ENCODE data around the gene INAVA.
"Not testable (repeated sequence)": the region's sequence is repeated elsewhere in the genome, so short reads cannot be mapped to it uniquely, and the experiment has no call there.

INAVA gene

DNA sequence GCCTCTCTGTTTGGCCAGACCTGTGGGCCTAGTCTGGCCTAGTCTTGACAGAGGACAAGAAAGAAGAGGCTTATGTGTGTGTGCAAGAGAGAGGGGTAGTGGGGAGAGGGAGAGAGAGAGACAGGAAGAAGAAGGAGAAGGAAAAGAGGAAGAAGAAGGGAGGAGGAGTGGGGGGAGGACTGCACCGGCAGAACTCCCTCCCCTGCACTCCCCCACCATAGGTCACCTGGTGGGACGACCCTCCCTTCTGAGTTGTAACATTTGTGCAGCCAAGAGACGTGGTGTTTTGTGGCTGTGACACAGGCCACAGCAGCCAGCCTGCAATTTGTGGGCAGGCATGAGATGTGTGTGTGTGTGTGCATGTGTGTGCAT lies 4.3 kb downstream of the INAVA start:
- DNase-seq (ENCODE audit: low read depth), result no peak

DNA sequence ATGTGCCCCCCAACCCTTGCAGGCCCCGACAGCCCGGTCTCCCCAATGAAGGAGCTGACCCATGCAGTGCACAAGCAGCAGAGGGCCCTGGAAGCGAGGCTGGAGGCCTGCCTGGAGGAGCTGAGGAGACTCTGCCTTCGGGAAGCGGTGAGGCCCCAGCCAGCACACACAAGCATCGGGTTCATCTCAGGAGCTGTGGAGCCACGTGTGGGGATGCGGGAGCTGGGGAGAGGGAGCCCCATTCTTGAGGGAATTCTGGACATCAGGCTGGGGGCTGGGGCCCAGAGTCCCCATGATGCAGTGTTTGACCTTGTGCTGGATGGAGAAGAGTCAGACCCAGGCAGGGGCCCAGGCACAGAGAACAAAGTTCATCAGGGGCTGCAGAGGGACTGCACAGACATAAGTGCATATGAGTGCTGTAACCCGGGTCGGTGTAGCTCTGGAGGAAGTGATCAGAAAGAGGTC lies 4.8 kb downstream of the INAVA start:
- no peak for DNase-seq (ENCODE audit: low read depth)

DNA sequence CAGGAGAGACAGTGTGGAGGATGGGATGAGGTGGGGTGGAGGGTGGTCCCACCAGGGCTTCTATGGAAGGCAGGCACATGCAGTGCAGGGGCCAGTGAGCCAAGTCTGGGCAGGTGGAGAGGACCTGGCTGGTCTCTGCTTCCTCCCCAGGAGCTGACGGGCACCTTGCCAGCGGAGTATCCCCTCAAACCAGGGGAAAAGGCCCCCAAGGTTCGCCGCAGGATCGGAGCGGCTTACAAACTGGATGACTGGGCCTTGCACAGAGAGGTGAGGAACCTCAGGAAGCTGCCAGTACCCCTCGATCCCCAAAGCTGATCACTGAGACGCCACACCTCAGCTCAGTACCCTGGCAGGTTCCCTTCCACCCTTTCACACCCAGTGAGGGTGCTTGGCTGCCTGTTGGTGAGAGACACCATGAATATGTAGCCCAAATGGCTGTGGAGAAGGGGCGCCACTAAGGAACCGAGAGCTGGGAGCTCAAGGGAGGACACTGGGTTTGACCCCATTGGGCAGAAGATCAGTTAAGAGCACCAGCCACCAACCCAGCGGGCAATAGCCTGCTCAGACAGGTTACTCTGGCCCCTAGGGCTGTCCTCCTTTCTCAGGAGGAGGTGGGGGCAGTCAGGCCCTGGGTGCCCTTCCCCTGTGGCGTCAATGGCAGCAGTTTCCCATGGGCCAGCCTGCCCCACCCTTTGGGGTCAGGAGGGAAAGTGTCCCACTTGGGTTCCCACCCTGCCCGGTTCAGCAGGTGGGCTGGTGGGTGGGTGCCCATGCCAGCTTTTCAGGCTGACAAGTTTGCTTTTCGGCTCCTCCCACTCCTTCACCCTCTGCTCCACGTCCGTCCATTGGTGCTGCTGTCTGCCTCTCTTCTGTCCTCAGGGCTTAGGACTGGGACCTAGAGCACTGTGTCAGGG lies 5.5 kb downstream of the INAVA start:
- no peak for DNase-seq (ENCODE audit: low read depth)

DNA sequence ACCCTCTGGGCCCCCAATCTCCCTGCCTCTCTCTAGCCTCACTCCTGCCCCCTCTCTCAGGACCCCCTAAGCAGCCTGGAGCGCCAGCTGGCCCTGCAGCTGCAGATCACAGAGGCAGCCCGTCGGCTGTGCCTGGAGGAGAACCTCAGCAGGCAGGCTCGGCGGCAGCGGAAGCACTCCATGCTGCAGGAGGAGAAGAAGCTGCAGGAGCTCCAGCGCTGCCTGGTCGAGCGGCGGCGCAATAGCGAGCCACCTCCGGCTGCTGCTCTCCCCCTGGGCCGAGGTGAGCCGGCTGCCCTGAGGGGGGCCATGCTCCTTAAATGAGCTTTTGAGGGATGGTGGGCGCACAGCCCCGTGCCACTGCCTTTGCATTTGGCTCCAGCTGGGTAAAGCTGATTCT lies 6.2 kb downstream of the INAVA start:
- DNase-seq (ENCODE audit: low read depth), result no peak

DNA sequence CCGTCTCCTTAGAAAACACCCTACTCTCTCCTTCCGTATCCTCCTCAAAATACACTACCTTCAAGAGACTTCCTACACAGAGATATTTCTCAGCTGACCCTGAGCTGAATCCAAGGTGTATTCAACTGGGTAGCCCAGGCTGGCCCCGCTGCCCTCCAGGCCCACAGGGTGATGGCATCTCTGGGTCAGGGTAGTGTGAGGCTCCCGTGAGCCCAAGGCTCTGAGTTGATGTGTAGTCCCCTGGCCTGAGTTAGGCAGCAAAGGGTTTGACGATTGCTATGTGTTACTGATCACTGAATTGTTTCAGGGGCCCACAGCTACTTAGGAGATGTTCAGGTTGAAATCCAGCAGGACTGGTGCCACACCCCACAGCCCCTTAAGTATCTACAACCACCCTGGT lies 6.7 kb downstream of the INAVA start:
- DNase-seq (ENCODE audit: low read depth), result no peak

DNA sequence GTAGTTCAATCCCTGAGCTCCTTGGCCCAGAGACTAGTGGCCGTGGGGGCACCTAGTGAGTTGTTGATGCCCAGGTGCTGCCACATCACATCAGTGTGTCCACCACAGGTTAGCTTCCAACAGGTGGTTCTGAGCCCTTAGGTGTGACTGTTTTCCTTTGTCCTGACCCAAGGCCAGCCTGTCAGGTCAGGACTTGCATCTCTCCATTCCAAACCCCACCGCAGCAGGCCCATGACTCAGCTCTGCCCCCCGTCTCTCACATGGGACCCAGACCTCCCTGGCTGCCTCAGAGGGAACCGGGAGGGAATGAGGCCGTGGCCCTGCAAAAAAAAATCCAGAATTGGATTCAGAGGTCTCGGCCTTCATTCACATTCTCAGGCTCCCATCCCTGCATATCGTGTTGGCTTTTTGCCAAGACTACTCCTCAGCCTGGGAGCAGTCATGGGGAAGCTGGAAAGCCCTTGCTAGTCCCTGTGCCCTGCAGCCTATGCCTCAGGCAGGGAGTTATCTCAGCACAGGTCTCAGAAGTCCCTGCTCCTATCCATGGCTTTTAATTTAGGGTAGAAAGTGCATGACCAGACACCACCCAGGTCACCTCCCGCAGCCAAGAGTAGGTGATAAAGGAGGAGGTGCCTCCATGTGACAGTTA lies 7.2 kb downstream of the INAVA start:
- no peak for DNase-seq (ENCODE audit: low read depth)

DNA sequence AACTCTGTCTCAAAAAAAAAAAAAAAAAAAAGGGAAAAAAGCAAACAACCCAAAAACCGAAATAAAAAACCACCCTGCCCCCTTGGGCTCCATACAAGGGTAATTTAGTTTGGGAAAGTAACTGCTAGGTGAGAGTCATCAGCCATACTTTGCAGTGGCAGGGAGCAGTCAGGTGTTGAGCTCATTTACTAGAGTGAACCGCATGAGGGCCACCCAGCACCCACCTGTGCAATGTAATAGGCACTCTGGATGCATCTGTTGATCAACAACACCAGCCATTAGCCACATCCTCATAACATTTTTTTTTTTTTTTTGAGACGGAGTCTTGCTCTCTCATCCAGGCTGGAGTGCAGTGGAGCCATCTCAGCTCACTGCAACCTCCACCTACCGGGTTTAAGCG lies 9.1 kb downstream of the INAVA start:
- no peak for DNase-seq (ENCODE audit: low read depth)

DNA sequence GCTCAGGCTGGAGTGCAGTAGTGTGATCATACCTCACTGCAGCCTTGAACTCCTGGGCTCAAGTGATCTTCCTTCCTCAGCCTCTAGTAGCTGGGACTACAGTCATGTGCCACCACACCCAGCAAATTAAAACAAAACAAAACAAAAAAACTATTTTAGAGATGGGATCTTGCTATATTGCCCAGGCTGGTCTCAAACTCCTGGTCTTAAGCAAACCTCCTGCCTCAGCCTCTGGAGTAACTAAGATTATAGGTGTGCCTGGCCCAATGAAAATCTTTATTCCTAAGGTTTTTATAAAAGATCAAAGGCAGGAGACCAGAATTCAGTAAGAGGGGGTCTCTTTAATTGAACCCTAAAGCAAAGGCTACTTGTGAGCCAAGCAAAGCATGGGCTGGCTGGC lies 10.1 kb downstream of the INAVA start:
- DNase-seq (ENCODE audit: low read depth), result no peak

DNA sequence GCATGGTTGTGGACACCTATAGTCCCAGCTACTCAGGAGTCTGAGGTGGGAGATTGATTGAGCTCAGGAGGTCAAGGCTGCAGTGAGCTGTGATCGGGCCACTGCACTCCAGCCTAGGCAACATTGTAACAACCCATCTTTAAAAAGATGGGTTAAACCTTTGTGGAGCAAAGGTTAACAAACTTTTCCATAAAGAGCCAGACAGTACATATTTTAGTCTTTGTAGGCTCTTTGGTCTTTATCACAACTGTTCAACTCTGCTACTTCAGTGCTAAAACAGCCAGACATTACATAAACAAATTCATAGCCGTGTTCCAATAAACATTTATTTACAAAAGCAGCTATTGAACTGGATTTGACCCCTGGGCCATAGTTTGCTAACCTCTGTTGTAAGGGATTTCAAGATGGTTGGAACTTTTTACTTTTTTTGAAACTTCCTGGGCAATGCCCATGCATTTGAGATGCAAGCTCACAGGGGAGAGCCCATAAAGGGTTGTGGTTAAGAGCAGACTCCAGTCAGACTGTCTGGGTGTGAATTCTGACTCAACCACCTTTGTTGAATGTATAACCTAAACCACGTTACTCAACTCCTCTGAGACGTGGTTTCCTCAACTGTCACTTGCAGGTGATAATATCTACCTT lies 10.8 kb downstream of the INAVA start:
- DNase-seq (ENCODE audit: low read depth), result no peak

DNA sequence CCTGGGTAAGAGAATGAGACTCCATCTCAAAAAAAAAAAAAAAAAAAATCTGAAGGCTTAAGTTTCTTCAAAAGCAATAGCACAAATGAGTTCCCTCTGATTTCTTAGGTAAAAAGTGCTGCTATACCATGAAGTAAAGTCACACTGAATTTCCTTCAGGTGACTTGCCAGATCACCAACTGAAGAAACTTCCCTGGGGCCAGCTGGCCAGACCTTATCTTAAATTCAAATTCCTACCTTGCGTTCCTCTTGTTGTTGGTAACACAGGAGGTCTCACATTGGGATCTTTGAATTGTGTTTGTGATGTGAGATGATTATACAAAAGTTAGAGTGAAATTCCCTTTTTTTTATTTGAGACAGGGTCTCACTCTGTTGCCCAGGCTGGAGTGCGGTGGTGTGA lies 11.8 kb downstream of the INAVA start:
- no peak for DNase-seq (ENCODE audit: low read depth)

DNA sequence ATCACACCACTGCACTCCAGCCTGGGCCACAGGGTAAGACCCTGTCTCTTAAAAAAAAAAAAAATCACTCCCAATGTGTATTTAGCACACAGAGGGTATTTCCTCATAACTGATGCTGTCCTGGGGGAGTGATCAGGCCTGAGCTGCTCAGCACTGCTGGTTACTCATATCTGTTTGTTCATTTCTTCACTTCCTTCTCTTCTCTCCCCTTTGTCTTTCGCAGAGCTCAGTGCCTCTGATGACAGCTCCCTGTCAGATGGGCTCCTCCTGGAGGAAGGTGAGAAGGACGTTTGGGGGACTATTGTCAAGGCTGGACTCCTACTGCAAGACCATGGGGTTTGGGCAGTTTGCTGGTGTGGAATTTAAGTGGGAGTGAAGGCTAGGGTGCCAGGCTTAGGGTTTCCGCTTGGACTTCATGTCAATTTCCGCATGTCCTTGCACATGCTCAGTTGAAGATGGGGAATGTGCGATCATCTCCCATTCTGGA lies 13.0 kb downstream of the INAVA start:
- DNase-seq (ENCODE audit: low read depth), result no peak

DNA sequence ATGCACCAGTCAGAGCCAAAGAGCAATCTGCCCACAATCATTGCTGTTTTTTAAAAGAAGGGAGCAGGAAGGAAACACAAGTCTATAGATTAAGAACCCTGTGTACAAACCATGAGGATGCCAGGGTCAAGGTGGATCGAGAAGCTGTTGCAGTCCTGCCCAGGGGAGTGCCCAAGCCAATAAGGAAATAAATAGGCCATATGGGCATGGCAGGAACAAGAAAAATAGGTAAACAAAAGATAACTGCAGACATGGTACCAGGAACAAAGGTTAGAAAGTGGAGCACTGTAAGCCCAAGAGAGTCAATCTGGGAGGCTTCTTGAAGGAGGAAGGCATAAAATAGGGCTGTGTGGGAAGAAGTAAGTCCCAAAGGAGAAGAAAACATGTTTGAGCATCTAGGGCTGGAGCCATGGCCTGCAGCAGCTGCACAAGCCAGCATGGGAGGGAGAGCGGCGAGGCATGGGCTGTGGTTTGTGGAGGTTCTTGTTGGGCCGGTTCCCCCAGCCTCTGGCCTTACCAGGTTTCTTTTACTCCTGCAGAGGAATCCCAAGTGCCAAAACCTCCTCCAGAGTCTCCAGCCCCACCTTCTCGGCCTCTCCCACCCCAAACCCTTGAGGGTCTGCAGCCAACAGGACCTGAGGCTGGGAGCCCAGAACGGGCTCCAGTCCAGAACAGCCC lies 13.6 kb downstream of the INAVA start:
- DNase-seq (ENCODE audit: low read depth), result no peak

DNA sequence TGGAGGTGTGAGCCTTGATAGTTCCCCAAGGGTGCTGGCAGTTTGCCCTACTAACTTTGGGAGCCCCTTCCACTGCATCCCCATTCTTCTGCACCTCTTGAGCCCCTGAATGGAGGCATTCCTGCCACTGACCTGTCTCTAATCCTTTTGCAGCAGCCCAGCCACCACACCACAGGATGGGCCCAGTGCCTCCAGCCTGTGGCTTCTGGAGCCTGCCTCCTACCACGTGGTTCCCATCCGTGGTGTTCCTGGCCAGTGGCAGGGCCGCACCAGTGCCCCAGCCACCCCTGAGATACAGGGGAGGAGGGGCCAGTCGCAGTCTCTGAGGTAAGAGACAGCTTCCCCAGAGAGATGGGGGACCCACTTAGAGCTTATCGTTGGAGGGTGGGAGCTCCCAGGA lies 14.4 kb downstream of the INAVA start:
- DNase-seq (ENCODE audit: low read depth), result no peak

DNA sequence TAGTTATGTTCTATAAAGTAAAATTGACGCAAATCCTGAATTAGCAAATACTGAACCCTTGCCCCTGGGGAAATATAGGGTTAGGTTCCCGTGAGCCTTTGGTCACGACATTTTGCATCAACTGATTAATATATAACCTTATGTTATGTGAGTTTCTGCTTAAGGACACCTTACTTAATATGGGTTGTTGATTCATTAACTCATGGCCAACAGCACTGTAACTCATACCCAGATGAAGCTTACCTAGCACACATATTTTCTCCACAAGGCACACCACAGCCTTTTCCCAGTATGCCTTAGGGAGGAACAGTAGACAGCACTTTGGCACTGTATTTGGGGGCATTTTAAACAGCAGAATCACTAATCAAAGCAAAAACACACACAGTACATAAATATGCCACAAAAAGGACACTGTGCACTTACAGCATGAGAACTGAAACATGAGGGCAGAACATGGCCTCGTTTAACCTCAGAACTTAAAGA lies 15.1 kb downstream of the INAVA start:
- no peak for DNase-seq (ENCODE audit: low read depth)

DNA sequence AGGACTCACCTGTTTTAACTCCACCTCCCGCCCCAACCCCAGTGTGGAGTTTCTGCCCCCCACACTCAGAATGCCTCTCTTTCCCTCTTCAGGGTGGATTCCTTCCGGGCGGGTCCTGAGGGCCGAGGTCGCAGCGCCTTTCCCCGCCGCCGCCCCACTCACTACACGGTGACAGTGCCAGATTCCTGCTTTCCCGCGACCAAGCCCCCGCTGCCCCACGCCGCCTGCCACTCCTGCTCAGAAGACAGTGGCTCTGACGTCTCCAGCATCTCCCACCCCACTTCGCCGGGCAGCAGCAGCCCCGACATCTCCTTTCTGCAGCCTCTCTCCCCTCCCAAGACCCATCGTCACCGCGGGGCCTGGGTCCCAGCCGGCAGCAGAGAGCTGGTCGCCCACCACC lies 16.7 kb downstream of the INAVA start:
- DNase-seq (ENCODE audit: low read depth), result no peak

DNA sequence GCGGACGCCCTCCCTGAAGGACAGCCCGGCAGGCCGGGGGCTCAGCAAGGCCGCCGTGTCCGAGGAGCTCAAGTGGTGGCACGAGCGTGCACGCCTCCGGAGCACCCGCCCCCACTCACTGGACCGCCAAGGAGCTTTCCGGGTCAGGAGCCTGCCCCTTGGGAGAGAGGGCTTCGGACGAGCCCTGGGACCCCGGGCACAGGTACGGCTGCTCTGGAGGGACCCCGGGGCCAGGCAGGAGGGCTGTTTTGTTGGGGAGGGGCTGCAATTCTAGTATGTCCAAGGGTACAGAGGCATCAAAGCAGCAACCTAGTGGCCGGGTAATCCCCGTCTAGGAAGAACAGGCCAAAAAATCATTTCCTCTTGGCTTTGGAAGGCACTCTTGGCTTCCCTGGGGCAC lies 17.2 kb downstream of the INAVA start:
- not testable (repeated sequence) for DNase-seq (ENCODE audit: low read depth)

DNA sequence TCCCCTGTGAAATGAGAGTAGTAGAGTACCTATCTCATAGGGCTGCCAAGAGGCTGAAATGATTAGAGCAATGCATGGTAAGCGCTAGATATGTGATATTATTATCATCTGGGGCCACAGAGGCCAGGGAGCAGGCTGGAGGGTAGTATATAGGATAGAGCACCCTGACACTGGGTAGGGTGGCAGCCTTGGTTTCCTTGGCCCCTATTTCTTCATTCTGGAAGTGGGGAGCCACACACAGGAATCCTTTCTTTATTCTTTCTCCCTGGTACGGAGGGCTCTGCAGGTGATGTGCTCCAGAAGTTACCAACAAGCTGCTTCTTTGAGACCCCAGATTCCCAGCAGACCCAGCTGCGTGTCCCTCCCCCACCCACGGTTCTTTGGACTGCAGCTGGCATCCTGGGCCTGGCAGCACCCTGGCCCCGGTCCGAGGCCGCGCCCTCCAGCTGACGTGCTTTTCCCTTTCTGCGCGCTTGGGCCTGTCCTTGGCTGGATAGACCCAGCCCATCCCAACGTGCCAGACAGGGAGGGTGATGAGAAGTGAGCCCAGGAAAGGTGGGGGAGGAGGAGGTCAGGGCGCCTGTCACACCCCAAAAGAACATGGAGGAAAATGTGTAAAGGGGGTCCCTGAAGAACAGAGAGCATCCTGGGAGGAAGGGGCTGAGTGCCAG lies 18.2 kb downstream of the INAVA start:
- DNase-seq (ENCODE audit: low read depth), result no peak

DNA sequence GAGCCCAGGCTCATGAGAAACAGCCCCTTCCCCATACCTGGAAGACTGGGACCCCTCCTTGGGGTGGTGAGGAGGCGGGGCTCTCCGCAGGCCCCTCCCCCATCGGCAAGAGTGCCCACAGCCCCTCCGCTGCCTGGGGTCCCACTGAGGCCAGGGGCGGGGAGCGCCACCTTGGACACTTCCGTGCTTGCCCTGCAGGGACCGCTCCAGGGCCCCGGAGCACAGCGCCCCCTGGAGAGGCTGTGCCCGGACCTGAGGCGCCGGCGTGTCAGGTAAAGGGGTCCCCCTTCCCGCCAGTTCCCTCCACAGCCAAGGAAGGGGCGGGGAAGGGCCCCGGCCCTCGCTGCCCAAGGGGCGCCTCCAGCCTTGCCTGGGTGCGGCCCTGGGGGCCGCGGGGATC lies 21.5 kb downstream of the INAVA start:
- DNase-seq (ENCODE audit: low read depth), result no peak

DNA sequence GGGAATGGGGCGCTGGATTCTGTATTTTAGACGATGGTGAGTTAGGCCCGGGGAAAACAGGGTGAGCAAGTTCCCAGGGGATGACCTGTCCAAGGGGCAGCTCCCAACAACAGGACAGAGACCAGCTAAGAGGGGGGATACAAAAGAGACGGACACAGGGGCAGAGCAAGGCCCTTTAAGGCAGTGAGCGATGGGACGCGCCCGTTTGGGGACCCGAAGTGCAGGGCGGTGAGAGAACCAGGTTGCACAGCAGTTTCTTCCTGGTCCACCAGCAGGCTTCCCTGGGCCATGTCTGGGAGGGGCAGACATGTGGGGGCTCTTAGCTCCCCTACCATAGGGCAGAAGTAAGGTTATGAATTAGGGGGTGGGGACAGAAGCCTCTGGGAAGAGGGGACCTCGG lies 22.0 kb downstream of the INAVA start:
- DNase-seq (ENCODE audit: low read depth), result no peak

DNA sequence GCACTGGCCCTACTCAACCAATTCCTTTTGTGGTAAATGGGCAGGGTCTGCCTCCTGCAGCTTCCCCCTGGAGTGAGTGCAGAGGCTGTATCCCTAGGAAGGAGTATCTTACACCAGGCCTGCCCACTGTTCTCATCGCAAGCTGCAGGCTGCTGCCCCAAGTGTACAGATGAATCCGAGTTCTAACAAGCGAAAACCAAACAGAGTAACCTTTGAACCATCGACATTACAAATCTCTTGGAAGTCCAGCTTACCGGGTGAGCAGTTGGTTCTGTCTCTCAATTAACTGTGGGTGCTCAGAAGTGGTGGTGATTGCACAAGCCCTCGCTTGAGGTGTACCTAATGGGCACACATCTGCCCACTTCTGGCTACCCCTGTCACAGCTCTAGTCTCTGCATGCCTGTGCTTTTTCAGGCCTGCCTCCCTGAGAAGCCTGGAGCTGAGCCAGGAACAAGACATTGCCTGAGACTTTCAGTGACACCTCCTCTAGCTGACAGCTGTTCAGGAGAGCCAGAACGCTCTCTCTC lies 22.7 kb downstream of the INAVA start:
- no peak for DNase-seq (ENCODE audit: low read depth)

DNA sequence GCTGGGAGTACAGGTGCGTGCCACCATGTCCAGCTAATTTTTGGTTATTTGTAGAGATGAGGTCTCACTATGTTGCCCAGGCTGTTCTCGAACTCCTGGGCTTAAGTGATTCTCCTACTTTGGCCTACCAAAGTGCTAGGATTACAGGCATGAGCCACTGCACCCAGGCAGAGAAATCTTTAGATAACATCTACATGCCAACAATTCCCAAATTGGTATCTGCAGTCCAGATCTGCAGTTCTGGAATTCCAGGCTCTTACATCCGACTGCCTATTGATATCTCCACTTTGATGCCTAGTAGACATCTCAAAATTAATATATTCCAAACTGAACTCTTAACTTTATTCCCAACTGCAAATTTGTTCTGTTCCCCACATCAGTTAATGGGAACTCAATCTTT lies 23.3 kb downstream of the INAVA start:
- DNase-seq (ENCODE audit: low read depth), result no peak

All from stimulated activated CD8-positive, alpha-beta memory T cell treated with anti-CD3 and anti-CD28 coated beads, Interleukin-7, amount 100 ng/mL, for 24 hours (primary cell).